K562 (cell line): ENCODE results near the gene IL17REL. TPM values are rescaled to one million over a fixed set of nuclear protein-coding genes. Genes with fewer than 3 reads are reported as not detected.

Experiments
- ATAC-seq: fragments of 200-7000 bp; cut with Tn5 transposase; 3 replicates; pipeline ENCODE4 v1.9.1; 2020; ENCODE audit warnings: moderate library complexity
- BruUV-seq: library from RNA; stranded (reverse); fragments of 400-500 nt; replicated peaks from 2 replicates; lab custom pipeline; 2021; lab: Mats Ljungman, UMichigan
- CTCF ChIA-PET: fragments of 300-600 bp; formaldehyde crosslinking; extraction: SDS; loops from one replicate; lab custom pipeline; 2021; ENCODE audit warnings: low intra/inter-chr PET ratio; lab: Yijun Ruan, JAX
- POLR2A ChIA-PET: fragments of 300-600, 350-650 bp; sonication (Branson Sonifier 250); formaldehyde crosslinking; extraction: SDS; loops from one replicate; lab custom pipeline; 2021; ENCODE audit warnings: antibody characterized with exemption, inconsistent platforms; lab: Yijun Ruan, JAX
- DNase-seq, 4 experiments: peaks; one replicate each; pipeline versions ENCODE4 v3.0.0 to v3.0.0-alpha.2; 2011 to 2018; ENCODE audit warnings: low spot score in 3 of 4, mixed read lengths in 3 of 4; ENCODE audit errors: extremely low read depth in 1 of 4
- FAIRE-seq: peaks from 2 replicates; lab custom pipeline; 2011; peaks lifted over from hg19 to GRCh38; lab: Jason Lieb, UNC
- H2AFZ ChIP-seq: 2 replicates; pipeline ENCODE4 v1.6.0; 2011; ENCODE audit warnings: low read depth, low read length, control low read depth, inconsistent platforms
- H3K27ac ChIP-seq: fragments of 200-600 bp; 3 replicates; pipeline ENCODE4 v1.8.0; 2011; ENCODE audit warnings: low read depth, mild to moderate bottlenecking, control low read depth, inconsistent platforms, low read length, moderate library complexity, mixed read lengths; ENCODE audit errors: extremely low read depth
- H3K27me3 ChIP-seq, 2 experiments: fragments of 300-600 bp in 1 of 2; 2 replicates in 1 of 2; 3 replicates in 1 of 2; pipeline versions ENCODE4 v1.6.0 to v1.8.0; 2011; ENCODE audit warnings: inconsistent platforms in 2 of 2, low read length in 2 of 2, mild to moderate bottlenecking in 1 of 2, mixed read lengths in 1 of 2, moderate library complexity in 1 of 2; ENCODE audit not compliant: control insufficient read depth in 2 of 2, insufficient read depth in 2 of 2
- H3K36me3 ChIP-seq: fragments of 300-600 bp; 3 replicates; pipeline ENCODE4 v1.8.0; 2011; ENCODE audit warnings: mild to moderate bottlenecking, low read length, inconsistent platforms; ENCODE audit not compliant: control insufficient read depth, insufficient read depth
- H3K4me1 ChIP-seq, 2 experiments: fragments of 200-600 bp in 1 of 2; replicated peaks in 1 of 2; 2 replicates in 1 of 2; 3 replicates in 1 of 2; pipeline versions ENCODE4 v1.5.1 to v1.8.0; 2011; ENCODE audit warnings: inconsistent platforms in 2 of 2, low read length in 2 of 2, mild to moderate bottlenecking in 1 of 2, mixed read lengths in 1 of 2, moderate library complexity in 1 of 2; ENCODE audit not compliant: control insufficient read depth in 2 of 2, insufficient read depth in 2 of 2
- H3K4me2 ChIP-seq: 2 replicates; pipeline ENCODE4 v1.6.1; 2011; ENCODE audit warnings: low read length, control low read depth, inconsistent platforms, mixed read lengths; ENCODE audit not compliant: insufficient read depth
- H3K4me3 ChIP-seq: fragments of 200-600 bp; sonication (generic), shearing (Covaris generic); 2 replicates; pipeline ENCODE4 v1.5.1; 2016; ENCODE audit warnings: control low read depth, inconsistent platforms
- H3K79me2 ChIP-seq: fragments of 200-600 bp; 3 replicates; pipeline ENCODE4 v1.8.0; 2011; ENCODE audit warnings: low read length, inconsistent platforms; ENCODE audit not compliant: control insufficient read depth, insufficient read depth
- H3K9ac ChIP-seq, 2 experiments: 2 replicates each; pipeline versions ENCODE4 v1.6.0 to v1.6.1; 2011; ENCODE audit warnings: low read depth in 2 of 2, low read length in 2 of 2, control low read depth in 1 of 2, inconsistent platforms in 1 of 2, mild to moderate bottlenecking in 1 of 2, mixed read lengths in 1 of 2; ENCODE audit not compliant: insufficient read depth in 1 of 2
- H3K9me1 ChIP-seq: one replicate; pipeline ENCODE4 v1.6.0; 2011; ENCODE audit warnings: inconsistent platforms, mild to moderate bottlenecking, low read length, moderate library complexity; ENCODE audit not compliant: control insufficient read depth, insufficient read depth
- H3K9me3 ChIP-seq: replicated peaks from 2 replicates; pipeline ENCODE4 v1.5.1; 2011; ENCODE audit warnings: low read depth, low read length, inconsistent platforms; ENCODE audit not compliant: control insufficient read depth, insufficient read depth
- H4K20me1 ChIP-seq: replicated peaks from 2 replicates; pipeline ENCODE4 v1.6.1; 2011; ENCODE audit warnings: low read length, inconsistent platforms, mixed read lengths; ENCODE audit not compliant: control insufficient read depth, insufficient read depth
- CREM ChIP-seq: IDR thresholded peaks from 2 replicates; pipeline ENCODE4 v1.6.1; 2014; ENCODE audit warnings: antibody characterized with exemption, low read depth
- CTBP1 ChIP-seq: fragments of 450-650 bp; IDR thresholded peaks from 2 replicates; pipeline ENCODE4 v1.6.1; 2016; ENCODE audit warnings: borderline replicate concordance
- E4F1 ChIP-seq: fragments of 250-450 bp; sonication (Bioruptor Pico); IDR thresholded peaks from 2 replicates; pipeline ENCODE4 v1.5.0; 2021; ENCODE audit warnings: mild to moderate bottlenecking, borderline replicate concordance
- EP300 ChIP-seq: IDR thresholded peaks from 2 replicates; pipeline ENCODE4 v1.6.1; 2012; ENCODE audit warnings: low read length, improper control_type of control experiment
- FOXP4 ChIP-seq: sonication (generic); formaldehyde crosslinking; IDR thresholded peaks from 2 replicates; pipeline ENCODE4 v1.8.0; 2022; ENCODE audit warnings: mild to moderate bottlenecking, missing genetic modification reagents, borderline replicate concordance
- KHSRP ChIP-seq: fragments of 450-650 bp; IDR thresholded peaks from 2 replicates; pipeline ENCODE4 v1.6.1; 2017
- MAFG ChIP-seq: fragments of 450-650 bp; conservative IDR thresholded peaks from 2 replicates; pipeline ENCODE4 v1.6.1; 2016; ENCODE audit warnings: missing genetic modification characterization, missing compliant biosample characterization
- SOX6 ChIP-seq: fragments of 450-650 bp; IDR thresholded peaks from 2 replicates; pipeline ENCODE4 v1.6.1; 2014; ENCODE audit warnings: mild to moderate bottlenecking
- SRSF3 ChIP-seq: fragments of 200-400 bp; formaldehyde crosslinking; IDR thresholded peaks from 2 replicates; pipeline ENCODE4 v1.6.1; 2016; ENCODE audit warnings: mild to moderate bottlenecking, low read length, moderate library complexity; ENCODE audit not compliant: insufficient read depth
- TEAD1 ChIP-seq, 2 experiments: fragments of 450-650 bp in 1 of 2; sonication (generic) in 1 of 2; formaldehyde crosslinking; IDR thresholded peaks; 2 replicates each; pipeline versions ENCODE4 v1.4.0 to v1.8.0; 2020 to 2022; ENCODE audit warnings: mild to moderate bottlenecking in 2 of 2, missing genetic modification reagents in 1 of 2
- ZNF589 ChIP-seq: fragments of 200-800 bp; sonication (Bioruptor generic); IDR thresholded peaks from 2 replicates; pipeline ENCODE4 v1.6.1; 2016; ENCODE audit warnings: low read depth, missing genetic modification characterization, missing compliant biosample characterization
- ZNF695 ChIP-seq: fragments of 450-650 bp; formaldehyde crosslinking; IDR thresholded peaks from 2 replicates; pipeline ENCODE4 v1.4.0; 2020; ENCODE audit warnings: mild to moderate bottlenecking, moderate library complexity
- ZZZ3 ChIP-seq: fragments of 450-650 bp; IDR thresholded peaks from 2 replicates; pipeline ENCODE4 v1.6.1; 2016; ENCODE audit warnings: antibody characterized with exemption, mild to moderate bottlenecking, moderate library complexity
- WGBS: fragments of 100-300 bp; shearing (Covaris generic); methylation state at CpG from one replicate; pipeline ENCODE4 v1.1.6; 2016; ENCODE audit warnings: low coverage, mixed read lengths; ENCODE audit not compliant: insufficient coverage; ENCODE audit errors: missing lambda C conversion rate; 5-methylcytosine and 5-hydroxymethylcytosine counted together
- in situ Hi-C: fragments of 300-500 bp; cut with MboI; formaldehyde crosslinking; loops from 4 replicates; pipeline ENCODE4 v1.15.0; 2018; ENCODE audit warnings: inconsistent platforms, mixed read lengths
- intact Hi-C: fragments of 100-400 bp; cut with micrococcal nuclease; formaldehyde crosslinking; loops from 2 replicates; pipeline ENCODE4 v1.14.2; 2022
- polyA plus RNA-seq, 8 experiments: library from polyadenylated mRNA; depleted of rRNA in 4 of 8; stranded (reverse) in 5 of 8; unstranded in 3 of 8; fragments of >200 nt; fragmentation: Nextera tagmentation in 2 of 8; fragmentation: Illumina TruSeq in 1 of 8; extraction: Ambion mirVana in 2 of 8; extraction: Trizol in 1 of 8; gene quantifications; 2 replicates each; pipeline versions ENCODE4 v1.2.1 to v1.2.3, GENCODE V29; 2011 to 2014; ENCODE audit warnings: inconsistent platforms in 1 of 8, missing spikeins in 1 of 8
- total RNA-seq, 7 experiments: library from RNA; depleted of rRNA in 6 of 7; stranded (reverse); fragments of >200 nt in 6 of 7; fragmentation: Illumina TruSeq in 2 of 7; extraction: Trizol in 2 of 7; gene quantifications; 2 replicates each; pipeline versions ENCODE4 v1.2.1 to v1.2.3, GENCODE V29; 2011 to 2021; ENCODE audit warnings: low replicate concordance in 1 of 7

Gene IL17REL
- total and polyA plus RNA-seq, 9 of the 15 experiments (the other 6 are each of a cell fraction or from before 2014, with no cell fraction given) = 0.05 to 0.42 (median 0.11) TPM; not detected in 4

- no peak for DNase-seq
Observed at GRCh38 chr22:50018608-50019285, 6.2 kb upstream of the IL17REL start.

More at GRCh38 chr22:50018608-50019285, 6.2 kb upstream of the IL17REL start:
- H3K4me3 ChIP-seq = no peak overlapping the region
- no peak for TF ChIP-seq ZZZ3
- TF ChIP-seq SRSF3 = no peak
- no peak for TF ChIP-seq TEAD1 (CRISPR knock-in tag; IDR thresholded peaks at IDR 0.05)
- no peak for TF ChIP-seq E4F1 (CRISPR knock-in tag)
- no peak for TF ChIP-seq CTBP1
- TF ChIP-seq KHSRP = no peak
- no peak for TF ChIP-seq ZNF589 (CRISPR knock-in tag)
- no peak for TF ChIP-seq EP300
- TF ChIP-seq MAFG (tag) = no peak
- TF ChIP-seq SOX6 = no peak
- TF ChIP-seq CREM = no peak
- TF ChIP-seq FOXP4 (CRISPR knock-in tag) = no peak
- TF ChIP-seq ZNF695 (CRISPR knock-in tag) = no peak
- H3K9me1 ChIP-seq = no peaks in the 10 kb centered on the region
- intact Hi-C loops = no loop called here
- in situ Hi-C loops = no loop called here
- H3K27me3 ChIP-seq = peaks cover 0 to 21% of the 10 kb centered on the region in 2 experiments; a peak in 2 of 5 replicates
- peaks cover 0 to 31% of the 10 kb centered on the region in 2 experiments; a peak in 2 of 5 replicates for H3K4me1 ChIP-seq
- FAIRE-seq (no peak), ATAC-seq (no peak)
- BruUV-seq = no TSS peak
- no peaks in the 10 kb centered on the region for H3K36me3 ChIP-seq
- no peak overlapping the region for H3K27ac ChIP-seq
- H3K9me3 ChIP-seq = no peaks in the 10 kb centered on the region; the same call in 1 of the 2 replicates
- no peak overlapping the region for H3K9ac ChIP-seq
- no peaks in the 10 kb centered on the region for H4K20me1 ChIP-seq
- H3K79me2 ChIP-seq = no peaks in the 10 kb centered on the region
- WGBS = 9% methylated on average over 10 of the region's 11 CpGs
- POLR2A ChIA-PET = no interaction called here
- H2AFZ ChIP-seq = no peak overlapping the region
- H3K4me2 ChIP-seq = no peak overlapping the region
- CTCF ChIA-PET = no interaction called here
